HepG2 (cell line): Measurements from ENCODE around the gene LAMA5. TPM values are rescaled to one million over a fixed set of nuclear protein-coding genes. Genes with fewer than 3 reads are reported as not detected.

Source experiments
- CHD2 ChIP-seq: IDR thresholded peaks from 2 replicates; pipeline ENCODE4 v1.6.1; 2011; ENCODE audit warnings: low read depth, low read length, improper control_type of control experiment
- FOXO1 ChIP-seq: sonication (generic); formaldehyde crosslinking; IDR thresholded peaks from 2 replicates; pipeline ENCODE4 v1.4.0; 2020; ENCODE audit warnings: missing genetic modification reagents
- GFI1 ChIP-seq: sonication (generic); formaldehyde crosslinking; IDR thresholded peaks from 2 replicates; pipeline ENCODE4 v1.5.0; 2020; ENCODE audit warnings: missing genetic modification reagents, mild to moderate bottlenecking, borderline replicate concordance
- MBD4 ChIP-seq: IDR thresholded peaks from 2 replicates; pipeline ENCODE4 v1.6.1; 2012; ENCODE audit warnings: low read length, inconsistent platforms, borderline replicate concordance
- PHF21A ChIP-seq: sonication (generic); formaldehyde crosslinking; IDR thresholded peaks from 2 replicates; pipeline ENCODE4 v1.5.0; 2020; ENCODE audit warnings: mild to moderate bottlenecking, missing genetic modification reagents
- RXRA ChIP-seq: sonication (generic); formaldehyde crosslinking; IDR thresholded peaks from 2 replicates; pipeline ENCODE4 v1.5.1; 2020; ENCODE audit warnings: missing genetic modification reagents
- ZNF136 ChIP-seq: sonication (generic); formaldehyde crosslinking; IDR thresholded peaks from 2 replicates; pipeline ENCODE4 v1.8.1; 2022; ENCODE audit warnings: low read depth, mild to moderate bottlenecking, moderate library complexity, missing genetic modification reagents
- ZNF224 ChIP-seq: sonication (generic); formaldehyde crosslinking; IDR thresholded peaks from 2 replicates; pipeline ENCODE4 v1.5.0; 2020; ENCODE audit warnings: mild to moderate bottlenecking, missing genetic modification reagents
- ZNF552 ChIP-seq: sonication (generic); formaldehyde crosslinking; IDR thresholded peaks from 2 replicates; pipeline ENCODE4 v1.9.0; 2022; ENCODE audit warnings: missing genetic modification reagents, mild to moderate bottlenecking, borderline replicate concordance
- ZNF576 ChIP-seq: sonication (generic); formaldehyde crosslinking; IDR thresholded peaks from 2 replicates; pipeline ENCODE4 v1.4.0; 2020; ENCODE audit warnings: mild to moderate bottlenecking, missing genetic modification reagents
- ZNF720 ChIP-seq: sonication (generic); formaldehyde crosslinking; IDR thresholded peaks from 2 replicates; pipeline ENCODE4 v1.4.0; 2020; ENCODE audit warnings: missing genetic modification reagents
- ZNF773 ChIP-seq: sonication (generic); formaldehyde crosslinking; IDR thresholded peaks from 2 replicates; pipeline ENCODE4 v1.4.0; 2020; ENCODE audit warnings: missing genetic modification reagents, borderline replicate concordance
- ZNF816 ChIP-seq: sonication (generic); formaldehyde crosslinking; IDR thresholded peaks from 2 replicates; pipeline ENCODE4 v1.8.0; 2022; ENCODE audit warnings: missing genetic modification reagents, mild to moderate bottlenecking, borderline replicate concordance
- ZSCAN30 ChIP-seq: sonication (generic); formaldehyde crosslinking; IDR thresholded peaks from 2 replicates; pipeline ENCODE4 v1.5.0; 2020; ENCODE audit warnings: mild to moderate bottlenecking, missing genetic modification reagents
- polyA plus RNA-seq, 8 experiments: library from polyadenylated mRNA; depleted of rRNA in 3 of 8; stranded (reverse) in 7 of 8; unstranded in 1 of 8; fragments of >200 nt; fragmentation: Illumina TruSeq in 4 of 8; extraction: Trizol in 4 of 8; gene quantifications; 2 replicates each; pipeline versions ENCODE4 v1.2.1 to v1.2.3, GENCODE V29; 2011 to 2016; ENCODE audit warnings: low read depth in 4 of 8, missing spikeins in 1 of 8, mixed read lengths in 1 of 8; ENCODE audit not compliant: insufficient read depth in 1 of 8
- total RNA-seq, 5 experiments: library from RNA; depleted of rRNA; stranded (reverse); fragments of >200 nt; fragmentation: Illumina TruSeq; extraction: Trizol; gene quantifications; 2 replicates each; pipeline ENCODE4 v1.2.3, GENCODE V29; 2016; ENCODE audit warnings: low read depth in 1 of 5
- TF ChIP-seq, protein P1 (sequence below): sonication (generic); formaldehyde crosslinking; IDR thresholded peaks from 2 replicates; pipeline ENCODE4 v1.5.0; 2020; ENCODE audit warnings: mild to moderate bottlenecking, missing genetic modification reagents
- TF ChIP-seq, protein P2 (sequence below): IDR thresholded peaks from 2 replicates; pipeline ENCODE4 v1.6.1; 2016
- TF ChIP-seq, protein P3 (sequence below): sonication (generic); formaldehyde crosslinking; IDR thresholded peaks from one replicate; pipeline ENCODE4 v1.5.1; 2020; ENCODE audit warnings: mild to moderate bottlenecking, missing genetic modification reagents; ENCODE audit errors: not compliant biosample characterization

LAMA5 gene
- total and polyA plus RNA-seq, 2 of the 13 experiments (the other 11 are each of a cell fraction or from before 2014, with no cell fraction given): 21.0 to 44.7 TPM

DNA sequence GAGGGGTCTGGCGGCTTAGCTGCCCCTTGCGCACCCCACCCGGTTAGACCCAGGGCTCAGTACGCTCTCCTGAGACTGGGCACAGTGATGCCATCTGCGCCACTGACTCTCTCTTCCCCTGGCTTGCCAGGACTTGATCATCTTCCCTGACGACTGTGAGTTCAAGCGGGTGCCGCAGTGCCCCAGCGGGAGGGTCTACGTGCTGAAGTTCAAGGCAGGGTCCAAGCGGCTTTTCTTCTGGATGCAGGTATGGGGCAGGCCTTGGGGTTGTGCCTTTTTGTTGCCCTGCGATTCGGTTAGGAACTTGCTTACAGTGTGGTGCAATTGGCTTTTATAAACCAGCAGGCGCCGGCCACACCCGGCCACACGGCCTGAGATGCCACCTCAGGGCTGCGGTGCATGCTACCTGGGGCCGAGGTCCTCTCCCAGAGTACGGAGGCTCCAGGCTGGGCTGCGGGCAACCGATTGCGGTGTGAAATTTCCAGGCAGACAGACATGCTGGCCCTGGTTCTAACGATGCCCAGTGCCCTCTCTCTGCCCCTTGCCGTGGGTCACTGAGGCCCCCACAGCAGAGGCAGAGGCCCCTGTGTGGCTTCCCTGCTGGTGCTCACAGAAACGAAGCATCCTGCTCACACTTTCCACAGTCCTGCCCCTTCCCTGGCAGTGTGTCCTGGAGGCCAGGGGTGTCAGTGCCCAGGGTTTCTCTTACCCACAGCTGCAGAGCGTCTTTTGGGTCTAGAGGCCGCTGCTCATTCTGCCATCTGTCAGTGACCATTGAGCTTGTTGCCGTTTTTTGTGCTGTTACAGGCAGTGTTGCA, 62.6 kb downstream of the LAMA5 start (continued):
- no peak for TF ChIP-seq PHF21A (CRISPR knock-in tag)
- TF ChIP-seq, protein P1, sequence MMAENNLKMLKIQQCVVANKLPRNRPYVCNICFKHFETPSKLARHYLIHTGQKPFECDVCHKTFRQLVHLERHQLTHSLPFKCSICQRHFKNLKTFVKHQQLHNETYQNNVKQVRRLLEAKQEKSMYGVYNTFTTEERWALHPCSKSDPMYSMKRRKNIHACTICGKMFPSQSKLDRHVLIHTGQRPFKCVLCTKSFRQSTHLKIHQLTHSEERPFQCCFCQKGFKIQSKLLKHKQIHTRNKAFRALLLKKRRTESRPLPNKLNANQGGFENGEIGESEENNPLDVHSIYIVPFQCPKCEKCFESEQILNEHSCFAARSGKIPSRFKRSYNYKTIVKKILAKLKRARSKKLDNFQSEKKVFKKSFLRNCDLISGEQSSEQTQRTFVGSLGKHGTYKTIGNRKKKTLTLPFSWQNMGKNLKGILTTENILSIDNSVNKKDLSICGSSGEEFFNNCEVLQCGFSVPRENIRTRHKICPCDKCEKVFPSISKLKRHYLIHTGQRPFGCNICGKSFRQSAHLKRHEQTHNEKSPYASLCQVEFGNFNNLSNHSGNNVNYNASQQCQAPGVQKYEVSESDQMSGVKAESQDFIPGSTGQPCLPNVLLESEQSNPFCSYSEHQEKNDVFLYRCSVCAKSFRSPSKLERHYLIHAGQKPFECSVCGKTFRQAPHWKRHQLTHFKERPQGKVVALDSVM (CRISPR knock-in tag): no peak
- TF ChIP-seq ZNF816: no peak
- no peak for TF ChIP-seq ZNF224
- TF ChIP-seq GFI1 (CRISPR knock-in tag): no peak
- no peak for TF ChIP-seq ZNF720 (CRISPR knock-in tag)
- TF ChIP-seq MBD4: no peak
- TF ChIP-seq, protein P2, sequence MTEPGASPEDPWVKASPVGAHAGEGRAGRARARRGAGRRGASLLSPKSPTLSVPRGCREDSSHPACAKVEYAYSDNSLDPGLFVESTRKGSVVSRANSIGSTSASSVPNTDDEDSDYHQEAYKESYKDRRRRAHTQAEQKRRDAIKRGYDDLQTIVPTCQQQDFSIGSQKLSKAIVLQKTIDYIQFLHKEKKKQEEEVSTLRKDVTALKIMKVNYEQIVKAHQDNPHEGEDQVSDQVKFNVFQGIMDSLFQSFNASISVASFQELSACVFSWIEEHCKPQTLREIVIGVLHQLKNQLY: no peak
- TF ChIP-seq CHD2: 0 out of 2 replicates have a peak, but pooled peaks have one; percentile 6
- no peak for TF ChIP-seq ZSCAN30 (CRISPR knock-in tag)
- no peak for TF ChIP-seq FOXO1 (CRISPR knock-in tag)
- TF ChIP-seq RXRA (CRISPR knock-in tag): no peak
- TF ChIP-seq ZNF552 (CRISPR knock-in tag): peak; percentile 35; the same call in 1 of the 2 replicates
- TF ChIP-seq ZNF576 (CRISPR knock-in tag): no peak
- no peak for TF ChIP-seq ZNF136 (CRISPR knock-in tag)
- TF ChIP-seq, protein P3, sequence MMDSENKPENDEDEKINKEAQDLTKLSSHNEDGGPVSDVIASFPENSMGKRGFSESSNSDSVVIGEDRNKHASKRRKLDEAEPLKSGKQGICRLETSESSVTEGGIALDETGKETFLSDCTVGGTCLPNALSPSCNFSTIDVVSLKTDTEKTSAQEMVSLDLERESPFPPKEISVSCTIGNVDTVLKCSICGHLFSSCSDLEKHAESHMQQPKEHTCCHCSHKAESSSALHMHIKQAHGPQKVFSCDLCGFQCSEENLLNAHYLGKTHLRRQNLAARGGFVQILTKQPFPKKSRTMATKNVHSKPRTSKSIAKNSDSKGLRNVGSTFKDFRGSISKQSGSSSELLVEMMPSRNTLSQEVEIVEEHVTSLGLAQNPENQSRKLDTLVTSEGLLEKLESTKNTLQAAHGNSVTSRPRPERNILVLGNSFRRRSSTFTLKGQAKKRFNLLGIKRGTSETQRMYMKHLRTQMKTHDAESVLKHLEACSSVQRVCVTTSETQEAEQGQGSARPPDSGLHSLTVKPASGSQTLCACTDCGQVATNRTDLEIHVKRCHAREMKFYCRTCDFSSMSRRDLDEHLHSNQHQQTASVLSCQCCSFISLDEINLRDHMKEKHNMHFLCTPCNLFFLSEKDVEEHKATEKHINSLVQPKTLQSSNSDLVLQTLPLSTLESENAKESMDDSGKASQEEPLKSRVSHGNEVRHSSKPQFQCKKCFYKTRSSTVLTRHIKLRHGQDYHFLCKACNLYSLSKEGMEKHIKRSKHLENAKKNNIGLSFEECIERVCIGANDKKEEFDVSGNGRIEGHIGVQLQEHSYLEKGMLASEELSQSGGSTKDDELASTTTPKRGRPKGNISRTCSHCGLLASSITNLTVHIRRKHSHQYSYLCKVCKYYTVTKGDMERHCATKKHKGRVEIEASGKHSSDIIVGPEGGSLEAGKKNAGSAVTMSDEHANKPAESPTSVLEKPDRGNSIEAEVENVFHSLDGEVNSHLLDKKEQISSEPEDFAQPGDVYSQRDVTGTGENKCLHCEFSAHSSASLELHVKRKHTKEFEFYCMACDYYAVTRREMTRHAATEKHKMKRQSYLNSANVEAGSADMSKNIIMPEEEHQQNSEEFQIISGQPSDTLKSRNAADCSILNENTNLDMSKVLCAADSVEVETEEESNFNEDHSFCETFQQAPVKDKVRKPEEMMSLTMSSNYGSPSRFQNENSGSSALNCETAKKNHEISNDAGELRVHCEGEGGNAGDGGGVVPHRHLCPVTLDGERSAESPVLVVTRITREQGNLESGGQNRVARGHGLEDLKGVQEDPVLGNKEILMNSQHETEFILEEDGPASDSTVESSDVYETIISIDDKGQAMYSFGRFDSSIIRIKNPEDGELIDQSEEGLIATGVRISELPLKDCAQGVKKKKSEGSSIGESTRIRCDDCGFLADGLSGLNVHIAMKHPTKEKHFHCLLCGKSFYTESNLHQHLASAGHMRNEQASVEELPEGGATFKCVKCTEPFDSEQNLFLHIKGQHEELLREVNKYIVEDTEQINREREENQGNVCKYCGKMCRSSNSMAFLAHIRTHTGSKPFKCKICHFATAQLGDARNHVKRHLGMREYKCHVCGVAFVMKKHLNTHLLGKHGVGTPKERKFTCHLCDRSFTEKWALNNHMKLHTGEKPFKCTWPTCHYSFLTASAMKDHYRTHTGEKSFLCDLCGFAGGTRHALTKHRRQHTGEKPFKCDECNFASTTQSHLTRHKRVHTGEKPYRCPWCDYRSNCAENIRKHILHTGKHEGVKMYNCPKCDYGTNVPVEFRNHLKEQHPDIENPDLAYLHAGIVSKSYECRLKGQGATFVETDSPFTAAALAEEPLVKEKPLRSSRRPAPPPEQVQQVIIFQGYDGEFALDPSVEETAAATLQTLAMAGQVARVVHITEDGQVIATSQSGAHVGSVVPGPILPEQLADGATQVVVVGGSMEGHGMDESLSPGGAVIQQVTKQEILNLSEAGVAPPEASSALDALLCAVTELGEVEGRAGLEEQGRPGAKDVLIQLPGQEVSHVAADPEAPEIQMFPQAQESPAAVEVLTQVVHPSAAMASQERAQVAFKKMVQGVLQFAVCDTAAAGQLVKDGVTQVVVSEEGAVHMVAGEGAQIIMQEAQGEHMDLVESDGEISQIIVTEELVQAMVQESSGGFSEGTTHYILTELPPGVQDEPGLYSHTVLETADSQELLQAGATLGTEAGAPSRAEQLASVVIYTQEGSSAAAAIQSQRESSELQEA (CRISPR knock-in tag): no peak
- TF ChIP-seq ZNF773 (CRISPR knock-in tag): no peak
